ENCODE measurements around the gene KLHL29.
"Not testable (repeated sequence)": the region's sequence is repeated elsewhere in the genome, so short reads cannot be mapped to it uniquely, and the experiment has no call there.

Gene KLHL29

GRCh38 chr2:23384551-23385343 lies at the start of gene KLHL29:
Gene KLHL29, plus strand, starts transcription at chr2:23385179. Its CDS starts 177,018 bp downstream, at chr2:23562197.
- peak; percentile 58 for DNase-seq (ENCODE audit: low spot score)

- no peak for DNase-seq (ENCODE audit: low spot score)
Measured at GRCh38 chr2:23335550-23335949, 49.4 kb upstream of the KLHL29 start.

GRCh38 chr2:23342075-23342474 lies 42.9 kb upstream of the KLHL29 start:
- no peak for DNase-seq (ENCODE audit: low spot score)

DNA sequence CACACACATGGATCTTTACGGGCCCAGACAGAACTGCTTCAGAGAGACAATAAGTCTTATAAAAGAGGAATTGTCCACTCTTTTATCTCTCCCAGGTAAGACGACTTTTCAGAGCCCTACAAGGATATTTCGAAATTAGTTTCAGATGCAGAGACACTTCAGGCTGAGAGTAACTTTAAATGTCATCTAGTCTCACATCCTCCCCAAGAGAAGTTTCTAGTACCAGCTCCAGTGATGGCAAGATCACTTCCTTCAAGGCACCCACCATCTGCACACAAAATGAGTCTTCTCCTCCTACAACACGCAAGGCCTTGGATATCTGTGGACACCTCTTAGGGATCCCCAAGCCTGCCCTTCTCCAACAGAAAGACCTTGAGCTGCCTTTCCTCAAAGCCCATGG lies 39.0 kb upstream of the KLHL29 start:
- no peak for DNase-seq (ENCODE audit: low spot score)

DNA sequence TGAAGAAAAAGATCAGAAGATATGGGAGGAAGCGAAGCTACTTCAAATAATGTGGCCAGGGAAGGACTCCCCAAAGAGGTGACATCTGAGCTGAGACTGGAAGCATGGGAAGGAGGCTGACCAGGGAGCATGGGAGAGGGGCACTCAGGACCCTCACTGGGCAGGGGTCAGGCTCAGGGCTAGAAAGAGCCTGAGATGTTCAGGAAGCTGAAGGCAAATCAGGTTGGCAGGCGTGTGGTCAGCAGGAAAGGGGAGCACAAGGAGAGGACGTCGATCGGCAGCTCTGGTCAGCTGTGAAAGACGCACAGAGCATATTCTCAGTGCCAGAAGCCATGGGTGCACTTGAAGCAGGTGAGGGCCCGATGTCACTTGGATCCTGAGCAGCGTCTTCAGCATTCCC lies 38.2 kb upstream of the KLHL29 start:
- no peak for DNase-seq (ENCODE audit: low spot score)

DNA sequence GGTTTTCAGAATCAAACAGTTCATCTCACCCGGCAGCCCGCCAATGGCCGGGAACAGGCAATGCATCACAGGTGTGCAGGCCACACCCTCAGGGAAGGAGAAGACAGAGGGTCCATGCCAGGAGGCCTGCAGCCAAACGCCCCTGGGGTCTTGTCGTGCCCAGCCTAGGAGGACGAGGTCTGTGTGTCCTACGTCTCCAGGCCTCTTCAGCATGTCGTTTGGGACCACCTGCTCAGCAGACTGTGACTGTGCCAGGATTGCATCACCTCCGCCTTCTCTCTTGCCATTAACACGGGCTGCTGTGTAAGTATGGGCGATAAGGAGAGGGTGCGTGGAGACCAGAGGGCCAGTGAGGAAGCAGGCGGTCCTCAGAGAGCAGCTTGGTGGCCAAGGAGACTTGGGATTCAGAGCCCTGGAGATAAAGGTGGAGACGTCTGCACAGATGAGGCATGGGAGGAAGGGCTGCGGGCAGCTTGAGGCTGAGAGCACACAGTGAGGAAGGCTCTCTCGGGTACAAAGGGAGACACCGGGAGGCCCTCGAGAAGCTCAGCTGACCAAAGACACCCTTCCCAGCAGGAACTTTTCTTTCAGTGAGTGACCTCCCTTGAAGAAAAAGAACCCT lies 37.4 kb upstream of the KLHL29 start:
- no peak for DNase-seq (ENCODE audit: low spot score)

DNA sequence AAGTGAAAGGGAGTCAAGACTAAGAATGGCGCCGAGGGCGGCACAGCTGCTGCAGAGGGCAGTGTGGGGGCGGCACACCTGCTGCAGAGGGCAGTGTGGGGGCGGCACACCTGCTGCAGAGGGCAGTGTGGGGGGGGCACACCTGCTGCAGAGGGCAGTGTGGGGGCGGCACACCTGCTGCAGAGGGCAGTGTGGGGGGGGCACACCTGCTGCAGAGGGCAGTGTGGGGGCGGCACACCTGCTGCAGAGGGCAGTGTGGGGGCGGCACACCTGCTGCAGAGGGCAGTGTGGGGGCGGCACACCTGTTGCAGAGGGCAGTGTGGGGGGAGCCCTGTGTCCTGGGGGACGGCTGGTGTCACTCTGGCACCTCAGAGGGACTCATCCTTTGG lies 36.9 kb upstream of the KLHL29 start:
- DNase-seq (ENCODE audit: low spot score): not testable (repeated sequence)

DNA sequence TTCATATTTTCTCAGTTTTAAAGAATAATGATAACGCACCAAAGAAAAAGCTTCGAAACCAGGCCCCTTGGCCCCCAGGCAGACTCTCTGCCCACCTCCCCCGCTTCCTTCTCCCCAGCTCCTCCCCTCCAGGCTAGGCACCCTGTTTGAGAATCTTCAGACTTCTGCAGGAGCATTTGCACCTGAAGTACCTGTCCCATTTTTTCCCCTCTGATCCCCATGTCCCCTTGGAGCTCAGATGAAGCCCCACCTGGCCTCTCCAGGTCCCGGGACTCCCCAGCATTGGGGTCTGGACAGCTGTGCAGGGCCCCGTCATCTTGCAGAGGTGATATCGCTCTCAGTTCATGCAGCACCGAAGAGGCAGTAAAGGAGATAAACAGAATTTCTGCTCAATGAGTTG lies 35.5 kb upstream of the KLHL29 start:
- no peak for DNase-seq (ENCODE audit: low spot score)

DNA sequence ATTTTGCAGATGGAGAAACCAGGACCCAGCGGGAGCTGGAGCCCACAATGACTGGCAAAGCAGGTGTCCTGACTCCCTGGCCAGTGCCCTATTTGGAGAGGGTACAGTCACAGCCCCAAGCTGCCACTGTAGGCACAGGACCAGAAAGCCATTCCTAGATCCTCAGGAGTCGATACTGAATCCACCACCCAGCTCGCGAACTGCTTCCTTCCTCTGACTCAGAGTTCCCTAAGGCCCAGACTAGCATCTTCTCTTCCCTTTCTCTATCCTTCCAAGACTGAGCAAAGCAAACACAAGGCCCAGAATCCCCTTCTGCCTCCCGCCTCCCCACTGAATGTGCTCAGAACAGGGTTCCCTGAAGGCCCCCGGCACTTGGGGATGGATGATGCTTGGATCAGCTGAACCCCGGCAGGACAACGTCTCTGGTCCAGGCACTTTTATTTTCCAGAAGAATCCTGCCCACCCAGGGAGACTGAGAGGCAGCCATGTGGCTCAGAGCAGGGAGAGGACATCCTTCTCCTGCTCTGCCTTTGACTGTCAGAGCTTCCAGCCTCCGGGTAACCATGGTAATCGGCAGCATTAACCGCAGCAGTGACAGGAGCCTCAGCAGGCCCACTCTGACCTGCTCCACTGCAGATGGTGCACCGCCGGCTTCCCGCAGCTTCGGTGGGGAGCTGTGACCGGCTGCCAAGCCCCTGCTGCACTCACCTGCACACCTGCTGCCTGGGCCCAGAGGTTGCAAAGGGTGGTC lies 34.8 kb upstream of the KLHL29 start:
- no peak for DNase-seq (ENCODE audit: low spot score)

DNA sequence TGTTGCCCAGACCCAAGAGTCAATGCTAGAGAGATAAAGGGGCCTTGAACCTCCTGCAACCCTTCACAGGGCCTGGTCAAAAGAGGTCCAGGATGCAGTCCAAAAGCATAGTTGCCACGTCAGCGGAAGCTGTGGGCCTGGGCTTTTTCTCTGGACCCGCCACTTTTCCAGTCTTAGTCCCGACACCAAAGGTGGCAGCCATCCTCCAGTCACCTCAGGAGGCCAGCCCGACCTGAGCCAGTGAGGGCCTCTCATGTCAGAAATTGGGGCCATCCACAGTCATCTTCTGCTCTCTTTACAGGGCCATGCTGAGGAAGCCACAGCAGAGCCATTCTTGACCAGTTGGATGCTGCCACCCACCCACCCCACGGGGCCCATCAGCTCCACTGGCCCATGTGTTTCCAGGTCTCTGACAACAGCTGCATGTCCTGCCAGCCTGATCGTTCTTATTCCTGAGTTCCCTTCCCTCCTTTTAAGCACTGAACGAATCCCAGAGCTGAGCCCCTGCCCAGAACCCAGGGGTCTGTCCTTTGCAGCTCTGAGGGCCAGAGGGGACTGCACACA lies 34.1 kb upstream of the KLHL29 start:
- no peak for DNase-seq (ENCODE audit: low spot score)

DNA sequence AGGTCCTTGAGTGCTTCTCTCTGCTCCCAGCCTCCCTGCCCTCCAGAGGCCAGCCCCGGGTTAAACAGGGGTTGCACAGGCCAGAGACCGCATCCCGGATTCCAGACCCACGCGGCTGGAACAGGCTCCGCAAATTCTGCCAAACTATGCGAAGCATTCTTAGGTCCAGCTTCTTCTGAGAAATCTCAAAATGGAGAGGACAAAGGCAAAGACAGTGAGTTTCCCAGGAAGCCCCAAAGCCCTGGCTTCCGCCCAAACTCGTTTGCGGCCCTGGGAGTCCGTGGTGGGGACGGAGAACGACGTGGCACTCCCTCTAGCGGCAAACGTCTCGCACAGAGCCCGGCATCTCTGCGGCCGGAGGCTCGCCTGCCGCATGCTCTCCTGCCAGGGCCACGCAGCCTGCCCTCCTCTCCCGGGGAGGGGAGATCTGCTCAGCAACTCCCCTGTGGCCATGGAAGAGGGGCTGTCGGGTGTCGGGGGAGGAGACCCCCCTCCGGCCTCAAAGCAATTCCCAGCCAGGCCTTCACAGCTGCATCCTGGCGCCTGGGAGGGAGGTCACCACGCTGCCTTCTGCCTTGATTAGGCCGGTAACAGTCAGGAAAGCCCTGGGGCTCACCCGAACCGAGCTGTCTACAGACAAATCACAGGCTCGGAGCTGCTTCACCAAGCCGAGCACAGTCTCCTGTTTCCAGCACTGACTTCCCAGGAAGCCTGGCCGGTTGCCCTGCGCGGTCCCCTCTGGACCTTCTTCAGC lies 33.4 kb upstream of the KLHL29 start:
- peak; percentile 4 for DNase-seq (ENCODE audit: low spot score)

DNA sequence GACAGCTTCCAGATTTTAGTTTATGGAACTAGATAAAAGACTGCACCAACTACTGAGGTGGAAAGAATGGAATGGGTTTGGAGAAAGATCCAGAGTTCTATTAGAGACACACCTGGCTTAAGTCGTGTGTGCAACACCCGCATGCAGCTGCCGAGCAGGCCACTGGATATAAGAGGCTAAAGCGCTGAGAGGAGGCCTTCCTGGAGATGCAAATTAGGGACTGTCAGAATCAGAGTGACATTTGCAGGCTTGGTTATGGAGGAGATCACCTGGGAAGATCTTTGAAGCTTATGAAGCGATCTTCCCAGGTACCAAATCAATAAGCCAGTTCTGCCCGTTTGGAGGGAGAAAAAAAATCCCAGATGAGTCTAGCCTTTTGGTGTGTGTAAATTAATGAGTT lies 30.4 kb upstream of the KLHL29 start:
- DNase-seq (ENCODE audit: low spot score): no peak

DNA sequence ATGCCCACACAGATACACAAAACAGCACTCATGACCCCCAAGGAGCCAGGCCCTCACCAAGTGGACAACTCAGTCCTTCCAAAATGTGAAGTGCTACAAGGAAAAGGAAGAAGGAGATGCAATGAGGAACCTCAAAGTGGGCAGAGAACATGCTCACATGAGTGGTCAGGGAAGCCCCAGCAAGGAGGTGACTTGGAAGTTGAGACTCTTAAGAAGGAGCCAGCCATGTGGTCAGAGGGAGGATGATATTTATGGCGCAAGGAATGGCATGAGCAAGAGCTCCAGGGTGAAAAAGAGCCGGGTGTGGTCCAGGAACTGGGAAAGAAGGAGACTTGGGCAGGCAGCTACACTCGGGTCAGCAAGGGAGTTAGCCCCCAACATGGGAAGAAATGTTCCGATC lies 30.0 kb upstream of the KLHL29 start:
- DNase-seq (ENCODE audit: low spot score): no peak

GRCh38 chr2:23356711-23357110 lies 28.3 kb upstream of the KLHL29 start:
- DNase-seq (ENCODE audit: low spot score): no peak

GRCh38 chr2:23359631-23360567 lies 25.1 kb upstream of the KLHL29 start:
- DNase-seq (ENCODE audit: low spot score): no peak

DNA sequence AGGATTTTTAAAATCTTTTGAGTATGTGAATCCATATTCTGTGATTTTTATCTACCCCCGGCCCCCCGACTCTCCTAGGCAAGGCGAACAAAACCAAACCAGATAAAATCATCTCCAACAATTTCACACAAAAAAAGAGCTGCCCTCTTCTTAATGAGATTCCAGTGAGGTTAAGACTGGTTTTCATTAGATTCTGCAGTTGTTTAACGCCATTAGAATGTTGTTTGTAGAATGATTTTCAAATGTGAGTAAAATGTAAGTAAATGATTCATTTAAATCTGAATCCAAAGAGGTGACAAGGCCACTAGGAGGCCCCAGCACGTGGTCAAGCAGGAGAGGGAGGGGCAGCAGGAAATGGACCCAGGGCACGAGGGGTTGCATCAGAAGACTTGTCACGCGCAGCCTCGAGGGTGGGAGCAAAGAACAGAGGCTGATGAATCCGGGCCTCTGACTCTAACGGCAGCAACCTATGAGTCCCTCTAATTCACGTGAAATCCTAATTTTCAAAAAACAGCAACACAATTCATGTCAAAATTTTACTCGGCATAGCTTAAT lies 24.3 kb upstream of the KLHL29 start:
- DNase-seq (ENCODE audit: low spot score): no peak

GRCh38 chr2:23361152-23361551 lies 23.8 kb upstream of the KLHL29 start:
- DNase-seq (ENCODE audit: low spot score): no peak

DNA sequence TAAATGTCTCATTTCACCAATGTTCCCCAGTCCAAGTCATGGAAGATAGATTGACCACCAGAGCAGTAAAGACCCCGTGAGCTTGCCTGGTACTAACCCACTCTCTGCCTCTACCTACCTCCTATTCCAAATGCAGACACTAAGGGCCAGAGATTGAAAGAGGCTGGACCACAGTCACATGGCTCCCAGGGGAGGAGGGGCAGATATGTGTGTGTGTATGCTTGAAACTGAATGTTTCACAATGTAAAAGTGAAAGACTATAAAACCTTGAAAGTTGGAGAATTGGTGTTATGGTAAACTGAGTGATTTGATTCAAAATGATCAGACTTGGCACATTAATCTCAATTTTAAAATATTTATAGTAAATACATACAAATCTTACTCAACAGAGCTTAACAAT lies 21.7 kb upstream of the KLHL29 start:
- no peak for DNase-seq (ENCODE audit: low spot score)

DNA sequence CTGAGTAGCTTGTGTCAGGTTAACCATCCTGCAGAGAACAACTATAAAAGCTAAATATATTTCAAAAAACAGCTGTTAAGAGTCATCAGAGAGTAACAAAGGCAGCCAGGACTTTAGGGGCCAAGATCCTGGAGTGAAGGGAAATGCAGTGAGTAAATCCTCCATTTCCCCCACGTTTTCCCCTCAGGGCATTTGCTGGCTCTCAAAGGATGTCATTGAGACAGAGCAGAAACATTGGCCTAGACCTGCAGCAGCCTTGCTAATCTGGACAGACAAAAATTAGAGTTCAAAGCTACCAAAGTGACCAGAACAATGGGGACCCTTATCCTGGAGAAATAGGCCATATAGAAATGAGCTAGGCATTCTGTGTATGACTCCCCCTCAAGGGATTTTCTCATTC lies 21.1 kb upstream of the KLHL29 start:
- DNase-seq (ENCODE audit: low spot score): no peak

DNA sequence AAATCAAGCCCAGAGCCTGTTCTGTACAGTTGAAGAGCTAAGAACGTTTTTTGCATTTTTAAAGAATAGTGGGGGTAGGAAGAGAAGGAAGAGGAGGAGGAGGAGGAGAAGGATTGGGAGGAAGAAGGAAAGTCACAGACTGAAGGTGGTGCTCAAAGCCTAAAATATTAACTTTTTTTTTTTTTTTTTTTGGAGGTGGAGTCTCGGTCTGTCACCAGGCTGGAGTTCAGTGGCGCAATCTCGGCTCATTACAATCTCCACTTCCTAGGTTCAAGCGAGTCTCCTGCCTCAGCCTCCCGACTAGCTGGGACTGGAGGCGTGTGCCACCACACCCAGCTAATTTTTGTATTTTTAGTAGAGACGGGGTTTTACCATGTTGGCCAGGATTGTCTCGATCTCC lies 18.3 kb upstream of the KLHL29 start:
- no peak for DNase-seq (ENCODE audit: low spot score)

- DNase-seq (ENCODE audit: low spot score): no peak
Measured at GRCh38 chr2:23367760-23368159, 17.2 kb upstream of the KLHL29 start.

Data from CD4-positive, alpha-beta T cell treated with Interleukin-2 at 100 ng/mL for 4 hours (primary cell).